ENCODE results near the gene TCF19. TPM values are rescaled to one million over a fixed set of nuclear protein-coding genes. Genes with fewer than 3 reads are reported as not detected.
A peak's percentile ranks its signal among the peaks of the same experiment; 100 is the strongest.

TCF19 gene
- total RNA-seq, 2 experiments from 2014 or later: 56.7 to 61.6 TPM

GRCh38 chr6:31161216-31162126 lies 3.1 kb downstream of the TCF19 start:
- POLR2A ChIA-PET: no interaction called here
- no peaks in the 10 kb centered on the region for H3K9me3 ChIP-seq (ENCODE audit: low read length)
- intact Hi-C loops (cut with micrococcal nuclease; ENCODE audit: unreplicated experiment): no loop called here
- no peak overlapping the region for H3K4me3 ChIP-seq (ENCODE audit: low read depth, low read length, poor library complexity, severe bottlenecking)
- CTCF ChIA-PET (ENCODE audit: unreplicated experiment): no interaction called here
- DNase-seq (ENCODE audit: low spot score): no peak
- TF ChIP-seq CTCF (conservative IDR thresholded peaks at IDR 0.05; ENCODE audit: low read length) (no peak), EZH2phosphoT487 (IDR thresholded peaks at IDR 0.05; ENCODE audit: borderline replicate concordance, low read depth, low read length) (no peak)
- no peaks in the 10 kb centered on the region; the same call in 1 of the 2 replicates for H4K20me1 ChIP-seq (ENCODE audit: insufficient read depth, low read length)
- no TSS peak for BruUV-seq (replicated peaks)
- peaks cover 47% of the 10 kb centered on the region for H3K36me3 ChIP-seq (ENCODE audit: insufficient read depth, low read length)
- no peak overlapping the region for H3K4me2 ChIP-seq (ENCODE audit: low read length)
- H3K9me2 ChIP-seq (ENCODE audit: insufficient read depth, low read length): no peaks in the 10 kb centered on the region
- no peak overlapping the region for H2AFZ ChIP-seq (ENCODE audit: low read length)
- H3K4me1 ChIP-seq (ENCODE audit: insufficient read depth, low read length, poor library complexity, severe bottlenecking): peaks cover 47% of the 10 kb centered on the region
- no peak overlapping the region for H3K27ac ChIP-seq (ENCODE audit: low read depth, low read length, poor library complexity, severe bottlenecking)
- peaks cover 17% of the 10 kb centered on the region; the same call in 1 of the 2 replicates for H3K79me2 ChIP-seq (ENCODE audit: insufficient read depth, low read depth, low read length)

GRCh38 chr6:31162463-31163165 lies 4.2 kb downstream of the TCF19 start:
- H4K20me1 ChIP-seq (ENCODE audit: insufficient read depth, low read length): no peaks in the 10 kb centered on the region; the same call in 1 of the 2 replicates
- CTCF ChIA-PET (ENCODE audit: unreplicated experiment): no interaction called here
- no peak overlapping the region for H3K4me3 ChIP-seq (ENCODE audit: low read depth, low read length, poor library complexity, severe bottlenecking)
- no peak for DNase-seq (ENCODE audit: low spot score)
- H3K79me2 ChIP-seq (ENCODE audit: insufficient read depth, low read depth, low read length): peaks cover 17% of the 10 kb centered on the region; the same call in 1 of the 2 replicates
- H3K9me2 ChIP-seq (ENCODE audit: insufficient read depth, low read length): no peaks in the 10 kb centered on the region
- peaks cover 39% of the 10 kb centered on the region for H3K4me1 ChIP-seq (ENCODE audit: insufficient read depth, low read length, poor library complexity, severe bottlenecking)
- H3K27ac ChIP-seq (ENCODE audit: low read depth, low read length, poor library complexity, severe bottlenecking): no peak overlapping the region
- no TSS peak for BruUV-seq (replicated peaks)
- no peaks in the 10 kb centered on the region for H3K9me3 ChIP-seq (ENCODE audit: low read length)
- no peak overlapping the region for H2AFZ ChIP-seq (ENCODE audit: low read length)
- intact Hi-C loops (cut with micrococcal nuclease; ENCODE audit: unreplicated experiment): no loop called here
- TF ChIP-seq EZH2phosphoT487 (IDR thresholded peaks at IDR 0.05; ENCODE audit: borderline replicate concordance, low read depth, low read length) (no peak), CTCF (conservative IDR thresholded peaks at IDR 0.05; ENCODE audit: low read length) (no peak)
- H3K4me2 ChIP-seq (ENCODE audit: low read length): 0 out of 2 replicates have a peak overlapping the region, but pooled peaks have one; percentile 12
- H3K36me3 ChIP-seq (ENCODE audit: insufficient read depth, low read length): peaks cover 47% of the 10 kb centered on the region
- POLR2A ChIA-PET: no interaction called here

All from OCI-LY7 (cell line).